GM20000 (cell line): ENCODE data around the gene PREB.

Experiments used
- DNase-seq: peaks from one replicate; pipeline ENCODE4 v3.0.0; 2012; ENCODE audit warnings: low spot score
- CTCF ChIP-seq: IDR thresholded peaks from 2 replicates; pipeline ENCODE4 v1.5.1; 2012; ENCODE audit warnings: mild to moderate bottlenecking, control low read depth; ENCODE audit errors: extremely low read depth, missing control alignments

PREB gene

DNA sequence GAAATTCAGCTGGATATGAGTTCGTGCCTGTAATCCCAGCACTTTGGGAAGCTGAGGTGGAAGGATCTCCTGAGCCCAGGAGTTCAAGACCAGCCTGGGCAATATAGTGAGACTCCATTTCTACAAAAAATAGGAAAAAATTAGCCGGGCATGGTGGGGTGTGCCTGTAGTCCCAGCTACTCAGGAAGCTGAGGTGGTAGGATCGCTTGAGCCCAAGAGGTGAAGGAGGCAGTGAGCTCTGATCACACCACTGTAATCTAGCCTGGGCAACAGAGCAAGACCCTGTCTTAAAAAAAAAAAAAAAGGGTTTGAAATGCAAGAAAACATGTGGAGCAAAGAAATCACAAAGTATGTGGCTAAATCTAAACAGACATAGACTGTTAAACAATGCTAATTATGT lies 25.4 kb downstream of the PREB start:
- no peak for TF ChIP-seq CTCF
- DNase-seq: no peak

DNA sequence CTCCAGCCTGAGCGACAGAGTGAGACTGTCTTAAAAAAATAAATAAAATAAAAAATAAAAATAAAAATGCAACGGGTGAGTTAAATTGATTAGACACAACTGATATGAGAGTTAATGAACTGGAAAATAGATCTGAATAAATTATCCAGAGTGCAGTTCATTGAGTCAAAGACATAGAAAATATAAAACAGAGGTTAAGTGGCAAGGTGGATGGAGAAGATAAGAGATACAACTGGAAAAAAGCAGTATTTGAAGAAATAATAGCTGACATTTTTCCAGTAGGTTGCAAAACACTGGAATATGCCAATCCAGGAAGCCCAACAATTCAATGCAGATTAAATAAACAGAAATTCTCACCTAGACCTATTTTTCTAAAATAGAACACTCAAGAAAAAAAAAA lies 26.2 kb downstream of the PREB start:
- DNase-seq: no peak
- TF ChIP-seq CTCF: no peak

- no peak for TF ChIP-seq CTCF
- no peak for DNase-seq
Measured at GRCh38 chr2:27105981-27106380, 28.5 kb downstream of the PREB start.

DNA sequence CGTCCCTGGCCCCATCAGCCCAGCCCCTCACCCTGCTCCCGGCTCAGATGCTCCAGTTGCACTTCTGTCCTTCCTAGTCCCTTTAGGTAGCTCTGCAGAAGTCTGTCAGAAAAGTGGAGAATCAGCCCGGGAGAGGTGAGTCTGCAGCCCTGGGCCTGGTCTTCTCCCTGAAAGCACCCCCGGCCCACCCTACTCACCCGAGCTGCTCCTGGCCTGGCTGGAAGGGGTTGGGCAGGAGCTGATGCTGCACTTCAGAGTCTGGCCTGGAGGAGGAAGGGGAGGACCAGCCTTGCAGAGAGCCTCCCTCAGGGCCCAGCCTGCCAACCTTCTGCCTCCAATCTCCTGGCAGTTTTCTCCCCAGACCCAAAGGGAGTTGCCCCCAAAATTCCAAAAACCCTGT lies 32.1 kb downstream of the PREB start:
- TF ChIP-seq CTCF: no peak
- DNase-seq: no peak

DNA sequence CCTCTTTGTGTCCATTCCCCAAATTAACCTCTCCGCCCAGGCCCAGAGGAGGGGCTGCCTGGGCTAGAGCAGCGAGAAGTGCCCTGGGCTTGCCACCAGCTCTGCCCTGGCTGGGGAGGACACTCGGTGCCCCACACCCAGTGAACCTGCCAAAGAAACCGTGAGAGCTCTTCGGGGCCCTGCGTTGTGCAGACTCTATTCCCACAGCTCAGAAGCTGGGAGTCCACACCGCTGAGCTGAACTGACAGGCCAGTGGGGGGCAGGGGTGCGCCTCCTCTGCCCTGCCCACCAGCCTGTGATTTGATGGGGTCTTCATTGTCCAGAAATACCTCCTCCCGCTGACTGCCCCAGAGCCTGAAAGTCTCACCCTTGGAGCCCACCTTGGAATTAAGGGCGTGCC lies 34.4 kb downstream of the PREB start:
- DNase-seq: no peak
- no peak for TF ChIP-seq CTCF

GRCh38 chr2:27099334-27099955 lies 35.0 kb downstream of the PREB start:
- DNase-seq: no peak
- TF ChIP-seq CTCF: no peak

DNA sequence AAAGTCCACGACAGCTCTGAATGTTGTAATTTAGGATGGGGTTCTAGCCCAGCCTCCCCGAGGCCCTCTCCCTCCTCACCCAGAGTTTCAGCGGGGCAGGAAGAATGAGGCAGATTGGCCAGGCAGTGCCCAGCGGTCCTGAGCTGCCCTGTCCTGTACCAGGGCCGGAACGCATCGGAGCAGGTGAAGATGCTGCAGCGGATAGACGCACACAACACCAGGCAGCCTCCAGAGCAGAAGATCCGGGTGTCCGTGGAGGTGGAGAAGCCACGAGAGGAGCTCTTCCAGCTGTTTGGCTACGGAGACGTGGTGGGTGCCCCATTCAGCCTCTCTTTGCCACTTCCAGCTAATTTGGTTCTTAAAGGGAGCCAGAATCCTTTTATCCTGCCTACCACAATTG lies 37.1 kb downstream of the PREB start:
- DNase-seq: no peak

More for the DNA sequence above, 37.1 kb downstream of the PREB start:
- TF ChIP-seq CTCF: no peak
